ENCODE results near the gene COL4A4.

- no peak for TF ChIP-seq CTCF (conservative IDR thresholded peaks at IDR 0.05; ENCODE audit: low read depth, low read length)
- TF ChIP-seq POLR2A (IDR thresholded peaks at IDR 0.05; ENCODE audit: low read depth, low read length): no peak
- TF ChIP-seq ELK1 (IDR thresholded peaks at IDR 0.05; ENCODE audit: borderline replicate concordance, low read depth, low read length): no peak
- no peak for TF ChIP-seq RAD21 (IDR thresholded peaks at IDR 0.05; ENCODE audit: low read length)
Observed at GRCh38 chr2:226971084-226971483, 192.9 kb downstream of the COL4A4 start.
